Neural cell (in vitro differentiated cells): ENCODE measurements around the gene COG7. TPM values are rescaled to one million over a fixed set of nuclear protein-coding genes. Genes with fewer than 3 reads are reported as not detected.

Source experiments
- H2AFZ ChIP-seq: fragments of 200-600, 300-800 bp; sonication (generic), shearing (Covaris generic); 2 replicates; pipeline ENCODE4 v1.6.0; 2014; ENCODE audit warnings: low read depth, mild to moderate bottlenecking, antibody characterized with exemption, low read length, moderate library complexity
- H3F3A ChIP-seq: fragments of 200-600 bp; shearing (Covaris generic); 2 replicates; pipeline ENCODE4 v1.6.1; 2016; ENCODE audit warnings: mild to moderate bottlenecking, moderate library complexity, mixed read lengths, antibody characterized with exemption, low read length; ENCODE audit not compliant: insufficient read depth, poor library complexity, severe bottlenecking
- H3K27ac ChIP-seq: fragments of 200-600, 300-800 bp; sonication (generic), shearing (Covaris generic); 2 replicates; pipeline ENCODE4 v1.5.1; 2014; ENCODE audit warnings: mild to moderate bottlenecking, low read length, moderate library complexity
- H3K27me3 ChIP-seq: fragments of 300-800, 200-600 bp; sonication (generic), shearing (Covaris generic); 2 replicates; pipeline ENCODE4 v1.6.0; 2014; ENCODE audit warnings: mild to moderate bottlenecking, low read depth, low read length, moderate library complexity; ENCODE audit not compliant: insufficient read depth
- H3K36me3 ChIP-seq: fragments of 300-800, 200-600 bp; sonication (generic), shearing (Covaris generic); 2 replicates; pipeline ENCODE4 v1.5.1; 2014; ENCODE audit warnings: mild to moderate bottlenecking, antibody characterized with exemption, low read length, moderate library complexity; ENCODE audit not compliant: insufficient read depth
- H3K4me2 ChIP-seq: fragments of 300-800, 200-600 bp; sonication (generic), shearing (Covaris generic); 2 replicates; pipeline ENCODE4 v1.6.0; 2014; ENCODE audit warnings: mild to moderate bottlenecking, low read length
- H3K4me3 ChIP-seq: fragments of 300-800, 200-600 bp; sonication (generic), shearing (Covaris generic); 2 replicates; pipeline ENCODE4 v1.5.1; 2014; ENCODE audit warnings: mild to moderate bottlenecking, low read length, moderate library complexity
- H3K79me2 ChIP-seq: fragments of 200-600 bp; shearing (Covaris generic); replicated peaks from 2 replicates; pipeline ENCODE4 v1.6.0; 2014; ENCODE audit warnings: mild to moderate bottlenecking, low read length, moderate library complexity; ENCODE audit not compliant: insufficient read depth
- H3K9ac ChIP-seq: fragments of 300-800, 200-600 bp; sonication (generic), shearing (Covaris generic); 2 replicates; pipeline ENCODE4 v1.6.1; 2016; ENCODE audit warnings: mild to moderate bottlenecking, low read length, mixed read lengths
- H3K9me2 ChIP-seq: fragments of 200-600 bp; shearing (Covaris generic); 2 replicates; pipeline ENCODE4 v1.6.1; 2016; ENCODE audit warnings: mild to moderate bottlenecking, low read length, mixed read lengths; ENCODE audit not compliant: insufficient read depth
- H3K9me3 ChIP-seq: fragments of 200-600, 300-800 bp; sonication (generic), shearing (Covaris generic); 2 replicates; pipeline ENCODE4 v1.6.1; 2016; ENCODE audit warnings: mild to moderate bottlenecking, mixed run types, low read length, moderate library complexity, mixed read lengths
- H4K20me1 ChIP-seq: fragments of 200-600 bp; shearing (Covaris generic); 2 replicates; pipeline ENCODE4 v1.6.1; 2016; ENCODE audit warnings: mild to moderate bottlenecking, mixed run types; ENCODE audit not compliant: insufficient read depth
- EZH2 ChIP-seq: fragments of 200-600, 300-800 bp; shearing (Covaris generic), sonication (generic); IDR thresholded peaks from 2 replicates; pipeline ENCODE4 v1.6.1; 2014; ENCODE audit warnings: antibody characterized with exemption, low read length, borderline replicate concordance, mild to moderate bottlenecking; ENCODE audit not compliant: insufficient read depth, poor library complexity, severe bottlenecking
- TAF1 ChIP-seq: IDR thresholded peaks from 2 replicates; pipeline ENCODE4 v1.6.1; 2012; ENCODE audit warnings: low read depth
- polyA plus RNA-seq: library from polyadenylated mRNA; depleted of rRNA; stranded (reverse); fragments of >200 nt; gene quantifications from 2 replicates; pipeline ENCODE4 v1.2.3, GENCODE V29; 2014
- small RNA-seq, 3 experiments: library from RNA; depleted of rRNA; stranded (forward); fragments of <200 nt; gene quantifications; one replicate each; pipeline ENCODE3, GENCODE V24; 2012

Gene COG7
- polyA plus RNA-seq, 1 donor from 2014 or later = 16.2 TPM

GRCh38 chr16:23339787-23340186 is 113.2 kb downstream of the COG7 start:
- no peaks in the 10 kb centered on the region for H4K20me1 ChIP-seq
- no peaks in the 10 kb centered on the region for H3K9me2 ChIP-seq
- TF ChIP-seq TAF1 = no peak
- TF ChIP-seq EZH2 = no peak
- no peak overlapping the region for H3K27ac ChIP-seq
- H3K36me3 ChIP-seq = no peaks in the 10 kb centered on the region
- no peak overlapping the region for H2AFZ ChIP-seq
- H3K27me3 ChIP-seq = no peaks in the 10 kb centered on the region
- no peaks in the 10 kb centered on the region for H3F3A ChIP-seq
- H3K9me3 ChIP-seq = no peaks in the 10 kb centered on the region
- no peak overlapping the region for H3K9ac ChIP-seq
- no peak overlapping the region for H3K4me2 ChIP-seq
- no peaks in the 10 kb centered on the region for H3K79me2 ChIP-seq
- no peak overlapping the region for H3K4me3 ChIP-seq

Small RNA genes within 50 kb of the gene (small RNA-seq; reads per million reads assigned to genes)
- 0 reads per million in 3 experiments for gene RF00072

Other genes starting within 250 kb of the COG7 start
- not detected in 2 replicates for gene SCNN1B, start 150.9 kb downstream of the COG7 start, polyA plus RNA-seq
- gene GGA2, start 57.3 kb upstream of the COG7 start, polyA plus RNA-seq = 36.8 and 50.9 TPM in 2 replicates
- gene EARS2, start 104.2 kb upstream of the COG7 start, polyA plus RNA-seq = 22.2 and 45.7 TPM in 2 replicates
- 94.3 and 109 TPM in 2 replicates for gene UBFD1, start 104.5 kb upstream of the COG7 start, polyA plus RNA-seq
- 428 and 492 TPM in 2 replicates for gene NDUFAB1, start 143.1 kb upstream of the COG7 start, polyA plus RNA-seq
- gene PALB2, start 188.1 kb upstream of the COG7 start, polyA plus RNA-seq = 6.5 and 7.4 TPM in 2 replicates
- gene DCTN5, start 188.3 kb upstream of the COG7 start, polyA plus RNA-seq = 63.7 and 65.8 TPM in 2 replicates
- 0.21 and 1.3 TPM in 2 replicates for gene PLK1, start 225.7 kb upstream of the COG7 start, polyA plus RNA-seq